Skeletal muscle tissue (tissue), 4 donors: ENCODE measurements around the gene KIF26B. TPM values are rescaled to one million over a fixed set of nuclear protein-coding genes. Genes with fewer than 3 reads are reported as not detected.

Experiments used
- H3K27ac ChIP-seq: one replicate; pipeline ENCODE4 v1.7.0; 2013; ENCODE audit warnings: mild to moderate bottlenecking, low read depth, low read length, inconsistent platforms
- H3K27me3 ChIP-seq, 3 donors: one replicate each; pipeline ENCODE4 v1.7.0; 2013; ENCODE audit warnings: low read length in 3 of 3; ENCODE audit not compliant: control insufficient read depth in 3 of 3, insufficient read depth in 3 of 3
- H3K36me3 ChIP-seq, 3 donors: one replicate each; pipeline ENCODE4 v1.7.0; 2013; ENCODE audit warnings: low read length in 3 of 3; ENCODE audit not compliant: control insufficient read depth in 3 of 3, insufficient read depth in 3 of 3
- H3K4me1 ChIP-seq, 3 donors: one replicate each; pipeline ENCODE4 v1.7.0; 2013; ENCODE audit warnings: low read length in 3 of 3, mild to moderate bottlenecking in 3 of 3; ENCODE audit not compliant: control insufficient read depth in 3 of 3, insufficient read depth in 3 of 3
- H3K4me3 ChIP-seq, 3 donors: one replicate each; pipeline ENCODE4 v1.7.0; 2013; ENCODE audit warnings: low read length in 3 of 3
- H3K9ac ChIP-seq, 3 donors: one replicate each; pipeline ENCODE4 v1.7.0; 2013; ENCODE audit warnings: low read length in 3 of 3, mild to moderate bottlenecking in 3 of 3, moderate library complexity in 2 of 3, low read depth in 1 of 3
- H3K9me3 ChIP-seq, 3 donors: one replicate each; pipeline ENCODE4 v1.7.0; 2013; ENCODE audit warnings: low read length in 3 of 3; ENCODE audit not compliant: control insufficient read depth in 3 of 3
- total RNA-seq: library from RNA; depleted of rRNA; stranded (reverse); fragments of >200 nt; gene quantifications from one replicate; pipeline ENCODE4 v1.2.3, GENCODE V29; 2014
- donor health status: Osteomylitis.

KIF26B gene
- total RNA-seq, 1 donor from 2014 or later: 0.52 TPM

DNA sequence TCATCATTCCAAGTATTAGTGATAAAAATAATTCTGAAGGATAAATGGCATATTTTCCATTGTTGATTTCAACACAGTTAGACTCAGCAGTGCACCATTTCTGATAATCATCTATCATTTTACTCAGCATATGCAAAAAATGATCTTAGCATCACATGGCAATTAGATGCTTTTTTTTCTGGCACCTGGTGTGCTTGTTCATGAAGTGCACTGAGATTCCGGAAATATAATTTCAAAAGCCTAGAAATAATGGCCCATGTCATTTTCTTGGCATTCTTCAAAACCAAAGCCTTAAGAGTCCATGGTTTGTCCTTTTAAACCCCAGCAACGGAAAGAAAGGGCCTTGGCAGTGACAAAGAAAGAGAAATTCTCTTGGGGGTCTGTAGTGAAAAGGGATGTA is 278.8 kb downstream of the KIF26B start:
- no peak overlapping the region for H3K27ac ChIP-seq
- H3K27me3 ChIP-seq: peaks cover 3 to 9% (median 3%) of the 10 kb centered on the region in 3 donors
- H3K4me1 ChIP-seq: no peaks in the 10 kb centered on the region
- peaks cover 0 to 3% (median 0%) of the 10 kb centered on the region in 3 donors for H3K9me3 ChIP-seq
- no peak overlapping the region for H3K9ac ChIP-seq
- H3K4me3 ChIP-seq: no peak overlapping the region
- H3K36me3 ChIP-seq: no peaks in the 10 kb centered on the region

DNA sequence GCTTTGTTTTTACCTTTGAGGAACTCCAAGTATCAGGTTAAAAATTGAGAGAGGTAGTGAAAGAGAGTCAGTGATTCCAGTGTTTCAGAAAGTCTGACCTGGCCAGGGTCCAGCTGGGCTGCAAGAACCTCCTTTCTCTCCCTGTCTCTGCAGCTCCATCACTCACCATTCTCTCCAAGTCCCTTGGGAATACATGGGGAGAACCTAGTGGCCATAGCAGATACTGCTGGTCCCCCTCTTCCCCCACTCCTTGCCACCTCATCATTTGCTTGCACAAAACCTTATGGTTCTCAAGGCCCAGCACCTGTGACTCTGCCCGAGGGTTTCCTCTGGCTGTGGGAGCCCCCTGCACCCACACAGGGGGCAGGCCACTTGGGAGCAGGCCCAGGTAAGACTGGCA is 279.5 kb downstream of the KIF26B start:
- H3K9ac ChIP-seq: no peak overlapping the region
- H3K27ac ChIP-seq: no peak overlapping the region
- no peaks in the 10 kb centered on the region for H3K36me3 ChIP-seq
- H3K27me3 ChIP-seq: peaks cover 3 to 9% (median 5%) of the 10 kb centered on the region in 3 donors
- H3K4me1 ChIP-seq: no peaks in the 10 kb centered on the region
- H3K9me3 ChIP-seq: peaks cover 0 to 3% (median 0%) of the 10 kb centered on the region in 3 donors
- no peak overlapping the region for H3K4me3 ChIP-seq

DNA sequence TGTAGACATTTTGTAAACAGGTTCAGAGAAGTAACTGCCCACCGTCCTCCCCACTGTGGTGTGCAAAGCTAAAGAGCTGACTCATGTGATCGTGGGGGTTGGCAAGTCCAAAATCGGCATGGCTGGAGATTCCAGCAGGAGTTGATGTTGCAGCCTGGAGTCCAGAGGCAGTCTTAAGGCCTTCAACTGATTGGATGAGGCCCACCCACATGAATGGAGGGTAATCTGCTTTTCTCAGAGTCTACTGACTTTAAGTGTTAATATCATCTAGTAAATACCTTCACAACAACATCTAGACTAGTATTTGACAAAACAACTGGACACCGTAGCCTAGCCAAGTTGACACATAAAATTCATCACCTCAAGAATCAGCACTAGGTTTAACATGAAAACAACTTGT is 281.6 kb downstream of the KIF26B start:
- Histone ChIP-seq H3K36me3 (no peaks in the 10 kb centered on the region), H3K9ac (no peak overlapping the region), H3K4me3 (no peak overlapping the region), H3K27ac (no peak overlapping the region), H3K27me3 (peaks cover 5 to 13% (median 12%) of the 10 kb centered on the region in 3 donors), H3K9me3 (peaks cover 0 to 3% (median 0%) of the 10 kb centered on the region in 3 donors), H3K4me1 (no peaks in the 10 kb centered on the region)

DNA sequence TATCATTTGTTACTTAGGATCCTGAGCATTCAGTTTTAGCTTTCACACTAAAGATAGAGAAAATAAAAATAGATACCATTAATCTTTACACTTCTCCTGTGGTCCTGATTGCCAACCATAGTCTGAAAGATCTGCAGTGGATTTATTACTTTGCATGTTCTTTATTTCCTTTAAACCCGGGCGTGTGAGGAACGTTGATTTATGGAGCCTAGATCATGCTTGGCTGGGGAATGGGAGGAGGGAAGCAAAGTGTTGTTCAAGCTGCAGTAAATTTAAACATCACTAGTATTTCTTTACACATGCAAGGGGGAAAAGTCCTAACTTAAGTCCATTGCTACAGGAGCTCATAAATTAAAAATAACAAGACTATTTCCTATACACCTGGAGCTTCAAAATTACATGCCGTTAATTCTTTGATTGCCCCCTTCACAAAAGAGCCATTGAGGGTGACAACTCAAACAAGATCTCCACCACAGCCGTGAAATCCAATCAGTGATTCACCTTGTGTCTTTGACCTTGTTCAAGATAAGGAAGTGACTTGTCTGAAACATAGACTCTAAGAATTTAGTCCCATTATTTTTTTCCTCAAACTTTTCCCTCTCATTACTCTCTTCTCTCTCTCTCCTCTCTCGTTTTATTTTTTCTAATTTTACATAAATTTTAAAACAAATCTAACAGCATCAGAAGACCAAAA is 282.7 kb downstream of the KIF26B start:
- H3K27ac ChIP-seq: no peak overlapping the region
- no peaks in the 10 kb centered on the region for H3K36me3 ChIP-seq
- H3K9me3 ChIP-seq: peaks cover 0 to 3% (median 0%) of the 10 kb centered on the region in 3 donors
- H3K4me1 ChIP-seq: no peaks in the 10 kb centered on the region
- H3K4me3 ChIP-seq: no peak overlapping the region
- H3K27me3 ChIP-seq: peaks cover 5 to 13% (median 12%) of the 10 kb centered on the region in 3 donors
- no peak overlapping the region for H3K9ac ChIP-seq

DNA sequence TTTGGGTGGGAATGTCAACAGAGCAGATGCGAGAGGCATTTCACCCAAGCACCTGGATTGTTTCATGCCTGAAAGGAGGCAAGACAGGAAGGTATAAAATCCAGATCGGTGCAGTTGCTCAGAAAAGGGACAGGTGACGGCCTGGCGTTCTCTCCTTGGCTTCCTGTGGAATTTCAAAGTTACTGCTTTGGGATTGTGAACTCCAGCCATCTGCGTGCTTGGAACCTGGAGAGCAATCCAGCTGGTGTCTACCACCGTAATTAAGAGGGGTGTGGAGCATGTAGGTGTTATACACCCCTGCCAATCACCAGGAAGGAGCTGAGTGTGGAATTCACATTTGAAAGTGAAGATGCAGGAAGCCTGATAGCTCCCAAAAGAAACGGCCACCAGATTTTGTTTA is 286.1 kb downstream of the KIF26B start:
- H3K4me1 ChIP-seq: no peaks in the 10 kb centered on the region
- H3K27ac ChIP-seq: no peak overlapping the region
- no peak overlapping the region for H3K9ac ChIP-seq
- peaks cover 0 to 4% (median under 1%) of the 10 kb centered on the region in 3 donors for H3K9me3 ChIP-seq
- peaks cover 5 to 13% (median 12%) of the 10 kb centered on the region in 3 donors for H3K27me3 ChIP-seq
- no peaks in the 10 kb centered on the region for H3K36me3 ChIP-seq
- no peak overlapping the region for H3K4me3 ChIP-seq

- Histone ChIP-seq H3K4me1 (no peaks in the 10 kb centered on the region), H3K27me3 (peaks cover 5 to 13% (median 6%) of the 10 kb centered on the region in 3 donors), H3K36me3 (no peaks in the 10 kb centered on the region), H3K27ac (no peak overlapping the region), H3K4me3 (no peak overlapping the region), H3K9me3 (peaks cover 0 to 3% (median 2%) of the 10 kb centered on the region in 3 donors), H3K9ac (no peak overlapping the region)
These were observed 286.9 kb downstream of the KIF26B start for GRCh38 chr1:245441689-245442088.

- Histone ChIP-seq H3K36me3 (no peaks in the 10 kb centered on the region), H3K4me1 (no peaks in the 10 kb centered on the region), H3K4me3 (no peak overlapping the region), H3K27me3 (peaks cover 0 to 10% (median 3%) of the 10 kb centered on the region in 3 donors), H3K27ac (no peak overlapping the region), H3K9me3 (peaks cover 0 to 3% (median 2%) of the 10 kb centered on the region in 3 donors), H3K9ac (no peak overlapping the region)
These were observed 289.5 kb downstream of the KIF26B start for GRCh38 chr1:245444147-245444828.

DNA sequence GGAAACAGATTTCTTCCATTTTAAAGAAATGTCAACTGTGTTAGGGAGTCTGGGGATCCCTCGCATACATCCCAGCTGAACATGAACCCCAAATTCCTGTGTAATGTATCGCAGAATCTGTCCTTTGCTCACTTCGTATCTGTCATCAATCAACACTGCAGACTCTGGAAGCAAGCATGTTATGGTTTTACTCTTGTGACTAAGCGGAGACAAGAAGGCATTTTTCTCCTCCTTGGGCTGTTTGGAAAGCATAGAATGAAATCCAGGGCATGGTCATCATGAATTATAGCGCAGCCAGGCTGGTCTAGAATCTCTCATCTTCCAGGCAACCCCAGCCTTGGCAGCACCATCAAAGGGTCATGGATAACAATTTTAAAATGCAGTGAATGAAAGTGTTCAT is 290.2 kb downstream of the KIF26B start:
- Histone ChIP-seq H3K4me1 (no peaks in the 10 kb centered on the region), H3K27ac (no peak overlapping the region), H3K27me3 (peaks cover 0 to 8% (median 3%) of the 10 kb centered on the region in 3 donors), H3K36me3 (no peaks in the 10 kb centered on the region), H3K9ac (no peak overlapping the region), H3K4me3 (no peak overlapping the region), H3K9me3 (peaks cover 0 to 3% (median 2%) of the 10 kb centered on the region in 3 donors)

GRCh38 chr1:245448531-245448930 is 293.7 kb downstream of the KIF26B start:
- Histone ChIP-seq H3K27me3 (no peaks in the 10 kb centered on the region), H3K9me3 (peaks cover 0 to 3% (median 2%) of the 10 kb centered on the region in 3 donors), H3K36me3 (no peaks in the 10 kb centered on the region), H3K4me3 (no peak overlapping the region), H3K4me1 (no peaks in the 10 kb centered on the region), H3K9ac (no peak overlapping the region), H3K27ac (no peak overlapping the region)

DNA sequence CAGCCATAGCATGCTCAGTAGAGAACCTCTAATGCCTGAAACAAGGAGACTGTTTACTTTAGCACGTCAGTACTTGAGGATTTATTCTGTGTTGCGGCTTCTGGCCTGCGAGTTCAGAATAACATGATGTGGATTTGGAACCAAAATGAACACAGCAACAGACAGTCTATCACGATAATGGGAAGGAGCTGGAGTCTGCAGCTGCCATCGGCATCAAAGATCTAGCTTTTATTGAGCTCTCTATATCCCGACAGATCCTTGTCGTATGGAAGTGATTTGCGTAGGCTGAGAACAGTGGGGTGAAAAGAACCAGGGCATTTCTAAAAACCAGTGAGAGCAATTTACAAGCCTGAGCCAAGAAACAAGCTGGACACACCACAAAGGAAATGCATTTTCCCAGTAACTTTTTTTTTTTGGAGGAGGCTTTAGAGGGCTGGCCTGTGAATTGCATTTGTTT is 294.2 kb downstream of the KIF26B start:
- peaks cover 0 to 3% (median 2%) of the 10 kb centered on the region in 3 donors for H3K9me3 ChIP-seq
- H3K27ac ChIP-seq: no peak overlapping the region
- no peak overlapping the region for H3K9ac ChIP-seq
- no peak overlapping the region for H3K4me3 ChIP-seq
- H3K4me1 ChIP-seq: no peaks in the 10 kb centered on the region
- H3K27me3 ChIP-seq: no peaks in the 10 kb centered on the region
- H3K36me3 ChIP-seq: no peaks in the 10 kb centered on the region
